IPS-18a (cell line): ENCODE data around the gene SKIC8.

ENCODE experiments used
- H3K27ac ChIP-seq: one replicate; pipeline ENCODE4 v1.5.1; 2013; ENCODE audit warnings: low read length
- H3K27me3 ChIP-seq: one replicate; pipeline ENCODE4 v1.6.1; 2013; ENCODE audit warnings: mild to moderate bottlenecking, low read length; ENCODE audit not compliant: control insufficient read depth, insufficient read depth
- H3K36me3 ChIP-seq: one replicate; pipeline ENCODE4 v1.6.1; 2013; ENCODE audit warnings: low read depth, low read length; ENCODE audit not compliant: control insufficient read depth
- H3K4me1 ChIP-seq: one replicate; pipeline ENCODE4 v1.6.1; 2013; ENCODE audit warnings: low read depth, low read length; ENCODE audit not compliant: control insufficient read depth
- H3K4me3 ChIP-seq: one replicate; pipeline ENCODE4 v1.5.1; 2013; ENCODE audit warnings: low read length
- H3K9ac ChIP-seq: one replicate; pipeline ENCODE4 v1.6.1; 2013; ENCODE audit warnings: mild to moderate bottlenecking, low read length, moderate library complexity
- H3K9me3 ChIP-seq: one replicate; pipeline ENCODE4 v1.6.1; 2013; ENCODE audit warnings: low read depth, low read length; ENCODE audit not compliant: control insufficient read depth

The SKIC8 gene

DNA sequence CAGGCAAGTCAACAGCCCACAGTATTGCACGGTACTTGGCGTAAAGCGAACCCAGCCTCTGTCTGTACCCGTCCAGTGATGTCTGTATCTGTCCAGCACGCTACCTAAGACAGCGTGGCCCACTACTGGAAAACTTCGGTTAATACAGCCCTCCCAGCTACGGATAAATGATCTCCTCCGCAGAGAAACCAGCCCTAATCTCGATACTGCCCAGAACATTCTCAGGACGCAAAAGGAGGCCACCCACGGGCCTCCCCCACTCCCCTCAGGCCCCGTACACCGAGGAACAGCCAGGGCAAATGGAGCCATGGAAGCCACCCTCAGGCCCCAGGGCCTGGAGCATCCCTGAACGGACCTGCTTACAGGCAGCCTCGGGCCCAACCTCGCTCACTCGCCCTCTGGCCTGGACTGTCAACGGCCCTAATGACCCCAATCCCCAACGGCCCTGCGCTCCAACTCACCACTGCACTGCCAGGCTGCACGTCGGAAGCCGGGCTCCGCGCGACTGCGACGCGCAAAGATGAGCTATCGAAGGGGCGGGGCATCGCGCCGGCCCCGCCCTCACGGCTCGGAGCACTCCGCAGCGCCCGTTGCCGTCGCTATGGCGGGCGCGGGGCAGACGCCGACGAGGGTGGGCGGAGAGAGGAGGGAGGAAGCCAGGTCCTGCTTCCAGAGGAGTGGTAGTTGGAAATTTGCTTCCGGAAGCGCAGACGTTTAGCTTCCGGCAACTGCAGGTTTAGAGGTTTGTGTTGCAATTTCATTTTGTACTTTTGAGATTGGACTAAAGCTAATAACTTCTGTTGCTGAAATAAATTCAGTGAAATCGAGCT, at the start of gene SKIC8:
Gene SKIC8 (minus strand): TSS at position 509 of the 830 bp plus-strand sequence. CDS start 3,923 bp downstream, outside the sequence.
- H3K9me3 ChIP-seq = no peaks in the 10 kb centered on the region
- H3K27me3 ChIP-seq = peaks cover 23% of the 10 kb centered on the region
- peak within 1 kb of the TSS; percentile 97 for H3K4me3 ChIP-seq
- H3K4me1 ChIP-seq = peaks cover 4% of the 10 kb centered on the region
- H3K27ac ChIP-seq = peak within 1 kb of the TSS; percentile 25
- H3K9ac ChIP-seq = peak within 1 kb of the TSS; percentile 82
- no peaks in the 10 kb centered on the region for H3K36me3 ChIP-seq

DNA sequence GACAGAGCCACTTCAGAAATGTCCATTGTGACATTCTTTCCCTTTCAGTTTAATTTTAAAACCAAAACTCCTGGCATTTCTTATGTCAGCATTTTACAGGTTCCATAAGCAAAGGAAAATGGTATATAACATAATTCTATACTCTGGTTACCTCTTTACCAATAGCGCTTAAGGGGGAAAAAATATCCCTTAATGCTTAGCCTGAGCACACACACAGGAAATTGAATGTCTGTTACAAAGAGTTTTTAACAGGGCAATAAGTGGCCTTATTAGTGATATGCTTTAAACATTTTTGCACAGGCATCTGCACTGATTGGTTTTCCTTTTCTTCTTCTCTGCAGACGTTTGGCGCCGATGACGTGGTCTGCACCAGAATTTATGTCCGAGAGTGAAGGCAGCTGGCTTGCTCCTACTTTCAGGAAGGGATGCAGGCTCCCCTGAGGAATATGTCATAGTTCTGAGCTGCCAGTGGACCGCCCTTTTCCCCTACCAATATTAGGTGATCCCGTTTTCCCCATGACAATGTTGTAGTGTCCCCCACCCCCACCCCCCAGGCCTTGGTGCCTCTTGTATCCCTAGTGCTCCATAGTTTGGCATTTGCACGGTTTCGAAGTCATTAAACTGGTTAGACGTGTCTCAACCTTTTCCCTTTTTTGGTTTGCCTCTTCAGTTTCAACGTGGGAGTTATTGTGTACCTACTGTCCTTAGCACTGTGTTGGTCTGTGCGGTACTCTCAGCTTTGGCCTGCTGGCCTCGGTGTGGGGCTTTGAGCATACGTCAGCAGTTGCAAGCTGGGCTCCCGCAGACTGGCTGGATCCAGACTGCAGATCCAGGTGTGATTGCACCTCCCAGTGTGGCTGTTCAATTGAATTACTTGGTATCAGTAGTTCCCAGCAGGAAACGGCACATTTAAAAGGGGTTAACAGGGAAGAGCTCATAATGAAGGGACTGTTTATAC, 48.5 kb upstream of the SKIC8 start:
- no peaks in the 10 kb centered on the region for H3K4me1 ChIP-seq
- H3K4me3 ChIP-seq = no peak overlapping the region
- no peak overlapping the region for H3K27ac ChIP-seq
- H3K9me3 ChIP-seq = no peaks in the 10 kb centered on the region
- peaks cover 32% of the 10 kb centered on the region for H3K36me3 ChIP-seq
- H3K27me3 ChIP-seq = no peaks in the 10 kb centered on the region
- H3K9ac ChIP-seq = no peak overlapping the region

DNA sequence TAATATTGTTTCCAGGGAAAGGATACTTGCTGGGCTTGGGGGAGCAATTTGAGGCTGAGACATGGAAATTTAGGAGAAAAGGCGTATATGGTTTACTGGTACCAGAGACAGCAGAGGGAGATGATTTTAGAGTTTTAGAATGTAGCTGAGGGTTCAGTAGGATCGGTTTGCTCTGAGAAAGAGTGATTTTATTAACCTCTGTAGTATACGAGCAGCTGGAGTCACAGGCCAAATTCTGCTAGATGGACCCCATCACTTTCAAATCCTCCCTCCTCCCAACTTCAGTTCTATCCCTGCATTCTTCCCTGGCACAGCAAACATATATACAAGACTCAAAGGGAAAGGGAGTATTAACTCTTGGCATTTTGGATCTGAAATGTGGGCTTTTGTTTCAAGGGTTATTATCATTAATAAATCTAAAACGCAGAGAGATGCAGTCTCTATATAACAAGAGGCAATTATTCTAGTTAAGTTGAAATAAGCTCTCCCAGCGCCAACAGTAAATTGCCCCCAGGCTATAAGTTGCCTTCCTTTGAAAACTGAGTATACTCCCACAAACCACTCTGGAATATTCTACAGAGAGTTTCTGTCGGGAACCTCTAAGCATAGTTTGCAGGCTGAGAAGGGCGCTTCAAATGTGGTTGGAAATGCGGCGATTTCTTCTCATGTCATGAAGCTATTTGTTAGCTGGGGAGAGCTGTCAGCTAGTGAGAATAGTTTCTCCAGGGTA, 46.2 kb upstream of the SKIC8 start:
- Histone ChIP-seq H3K9me3 (no peaks in the 10 kb centered on the region), H3K9ac (no peak overlapping the region), H3K4me3 (no peak overlapping the region), H3K27ac (no peak overlapping the region), H3K36me3 (peaks cover 32% of the 10 kb centered on the region), H3K4me1 (peaks cover 10% of the 10 kb centered on the region), H3K27me3 (peaks cover 20% of the 10 kb centered on the region)

DNA sequence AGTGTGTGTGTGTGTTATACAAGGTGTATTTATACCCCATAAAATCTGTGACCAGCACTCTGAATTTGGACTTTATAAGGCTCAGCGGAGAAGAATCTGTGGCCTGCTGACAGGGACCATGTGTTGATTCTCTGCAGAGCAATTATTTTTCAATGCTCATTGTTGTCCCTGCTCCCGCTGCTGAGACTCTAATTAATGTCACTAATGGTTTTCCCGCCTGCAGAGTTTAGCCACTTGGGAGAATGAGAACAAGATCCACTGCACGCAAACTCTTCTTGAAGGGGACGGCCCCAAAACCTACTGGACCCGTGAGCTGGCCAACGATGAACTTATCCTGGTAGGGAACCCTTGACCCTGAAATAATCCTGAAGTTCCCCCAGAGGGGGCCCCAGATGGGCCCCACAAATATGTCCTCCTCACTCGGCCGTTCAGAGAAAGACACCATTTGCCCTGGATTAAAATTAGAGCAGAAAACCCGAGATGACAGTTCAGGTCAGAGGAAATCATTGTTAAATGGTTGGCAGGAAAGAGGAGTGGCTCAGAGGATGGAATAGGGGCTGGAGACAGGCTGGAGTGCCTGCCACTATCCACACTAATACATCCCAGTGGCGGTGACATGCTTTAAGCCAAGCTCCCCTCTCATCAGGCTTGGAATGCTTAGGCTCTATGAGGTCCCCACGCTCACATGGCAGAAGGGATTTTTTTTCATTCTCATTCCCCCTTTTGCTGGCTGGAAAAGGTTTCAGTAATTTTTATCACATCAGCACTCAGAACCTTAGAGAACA, 44.1 kb upstream of the SKIC8 start:
- Histone ChIP-seq H3K27me3 (peaks cover 37% of the 10 kb centered on the region), H3K36me3 (peaks cover 32% of the 10 kb centered on the region), H3K9ac (no peak overlapping the region), H3K27ac (no peak overlapping the region), H3K4me3 (no peak overlapping the region), H3K9me3 (no peaks in the 10 kb centered on the region), H3K4me1 (peaks cover 15% of the 10 kb centered on the region)

DNA sequence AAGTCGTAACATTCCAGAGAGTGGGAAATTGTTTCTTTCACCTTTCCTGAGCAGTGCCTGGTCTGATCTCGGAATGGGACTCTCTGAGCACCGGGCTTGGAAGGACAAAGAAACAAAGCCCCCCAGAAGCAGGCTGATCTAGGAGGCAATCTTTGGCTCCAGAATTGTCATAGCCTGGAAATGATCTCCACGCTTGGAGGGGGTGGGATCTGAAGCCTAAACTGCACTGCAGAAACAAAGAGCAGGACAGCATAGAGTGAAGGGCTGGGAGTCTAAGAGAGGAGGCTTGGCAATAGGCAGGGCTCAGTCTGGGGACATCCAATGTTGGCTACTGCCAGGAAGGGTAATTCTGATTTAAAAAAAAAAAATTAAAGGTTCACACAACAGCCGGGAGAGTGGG, 42.6 kb upstream of the SKIC8 start:
- Histone ChIP-seq H3K4me3 (peak overlapping the region; percentile 56), H3K27ac (no peak overlapping the region), H3K4me1 (peaks cover 15% of the 10 kb centered on the region), H3K9ac (peak overlapping the region; percentile 62), H3K36me3 (peaks cover 29% of the 10 kb centered on the region), H3K27me3 (peaks cover 42% of the 10 kb centered on the region), H3K9me3 (no peaks in the 10 kb centered on the region)

DNA sequence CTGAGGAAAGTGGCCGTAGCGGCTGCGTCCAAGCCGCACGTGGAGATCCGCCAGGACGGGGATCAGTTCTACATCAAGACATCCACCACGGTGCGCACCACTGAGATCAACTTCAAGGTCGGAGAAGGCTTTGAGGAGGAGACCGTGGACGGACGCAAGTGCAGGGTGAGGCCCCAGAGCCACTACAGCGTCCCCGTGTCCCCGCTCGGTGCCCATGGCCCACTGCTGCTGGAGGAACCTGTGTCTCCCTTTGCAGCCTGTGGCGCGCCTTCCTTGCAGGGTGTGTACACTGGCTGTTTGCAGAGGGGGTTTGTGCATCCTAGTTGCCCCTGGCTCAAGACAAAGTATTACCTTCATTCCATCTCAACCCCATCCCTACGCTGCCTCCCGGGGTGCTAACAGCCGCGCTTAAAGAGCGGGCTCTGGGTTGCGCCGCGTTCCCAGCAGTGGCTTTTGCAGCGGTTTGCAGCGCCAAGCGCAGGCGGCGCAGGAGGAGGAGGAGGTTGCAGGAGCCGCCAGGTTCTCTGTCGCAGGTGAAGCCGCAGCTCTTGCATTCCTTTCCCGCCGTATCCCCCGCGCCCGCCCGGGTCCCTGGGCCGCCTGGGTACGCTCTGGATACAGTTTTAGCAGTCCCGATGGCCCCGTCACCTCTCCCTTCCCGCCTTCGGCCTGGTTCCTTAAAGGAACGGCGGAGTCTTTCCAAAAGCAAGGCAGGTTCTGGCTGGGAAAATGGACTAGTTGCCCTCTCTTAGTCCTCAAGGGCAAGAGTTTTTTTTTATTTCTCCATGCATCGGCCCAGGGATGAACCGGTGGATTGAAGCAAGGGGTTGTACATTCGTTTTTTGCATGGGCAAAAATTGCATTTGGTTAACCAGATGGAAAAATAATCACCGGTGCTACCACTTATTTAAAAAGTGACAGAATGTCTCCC, 41.9 kb upstream of the SKIC8 start:
- H3K27me3 ChIP-seq = peaks cover 42% of the 10 kb centered on the region
- peak overlapping the region; percentile 56 for H3K4me3 ChIP-seq
- no peak overlapping the region for H3K27ac ChIP-seq
- H3K9me3 ChIP-seq = no peaks in the 10 kb centered on the region
- peaks cover 24% of the 10 kb centered on the region for H3K36me3 ChIP-seq
- peak overlapping the region; percentile 62 for H3K9ac ChIP-seq
- H3K4me1 ChIP-seq = peaks cover 15% of the 10 kb centered on the region

DNA sequence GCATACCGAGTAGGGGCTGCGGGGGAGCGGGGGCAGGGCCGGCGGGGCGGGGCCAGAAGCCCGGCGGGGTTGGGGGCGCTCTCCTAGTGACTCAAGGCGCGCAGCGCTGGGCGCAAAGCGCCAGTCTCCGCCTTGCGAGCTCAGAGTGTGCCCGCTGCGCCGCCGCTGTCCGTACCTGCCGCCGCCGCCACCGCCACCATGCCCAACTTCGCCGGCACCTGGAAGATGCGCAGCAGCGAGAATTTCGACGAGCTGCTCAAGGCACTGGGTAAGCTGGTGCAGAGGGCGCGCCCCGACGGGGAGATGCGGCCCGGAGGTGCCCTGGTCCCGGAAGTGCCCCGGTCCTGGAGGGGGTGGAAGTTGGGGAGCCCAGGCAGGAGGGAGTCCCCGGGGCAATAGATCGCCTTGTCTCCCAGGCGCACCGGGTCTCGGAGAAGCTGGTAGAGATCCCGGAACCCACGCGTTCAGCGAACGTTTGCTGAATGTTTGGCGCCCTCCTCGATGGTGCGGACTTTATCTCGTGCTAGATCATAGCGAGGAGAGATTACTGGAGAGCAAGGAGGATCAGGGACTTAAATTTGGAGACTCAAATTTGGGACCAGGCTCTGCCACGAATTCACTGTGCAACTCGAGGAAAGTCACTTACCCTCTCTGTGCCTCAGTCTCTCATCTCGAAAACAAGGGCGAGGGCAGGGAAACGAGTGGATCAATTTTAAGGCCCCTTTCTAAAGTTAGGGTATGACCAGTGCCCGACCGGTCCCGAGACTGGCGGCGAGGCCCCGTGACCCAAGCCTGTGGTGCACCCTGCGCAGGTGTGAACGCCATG, 41.0 kb upstream of the SKIC8 start, which contains the start of gene CRABP1:
Gene CRABP1 (plus strand): TSS at position 123 of the 826 bp plus-strand sequence. CDS start 76 bp downstream, at position 199.
- peaks cover 42% of the 10 kb centered on the region for H3K27me3 ChIP-seq
- peak within 1 kb of the TSS; percentile 56 for H3K4me3 ChIP-seq
- no peak within 1 kb of the TSS for H3K27ac ChIP-seq
- H3K36me3 ChIP-seq = peaks cover 15% of the 10 kb centered on the region
- H3K9me3 ChIP-seq = no peaks in the 10 kb centered on the region
- peaks cover 15% of the 10 kb centered on the region for H3K4me1 ChIP-seq
- H3K9ac ChIP-seq = peak within 1 kb of the TSS; percentile 49

DNA sequence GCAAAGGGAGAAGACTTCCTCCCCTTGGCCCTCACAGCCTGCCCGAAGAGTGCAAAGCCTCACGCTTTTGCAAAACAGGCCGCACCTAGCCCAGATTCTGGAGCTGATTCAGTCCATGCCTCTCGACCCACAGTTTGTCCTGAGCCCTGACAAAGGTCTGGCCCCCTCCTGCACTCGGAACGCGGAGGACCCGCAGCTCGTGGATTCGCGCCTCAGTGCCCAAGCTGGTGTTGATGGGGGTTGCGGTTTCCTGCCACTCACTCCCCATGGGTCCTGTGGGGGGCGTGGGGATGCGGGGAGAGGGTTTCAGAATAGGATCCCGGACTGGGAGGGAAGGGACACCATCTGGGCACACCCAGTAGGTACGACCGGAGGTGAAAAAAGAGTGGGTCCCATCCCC, 40.1 kb upstream of the SKIC8 start:
- H3K27me3 ChIP-seq = peaks cover 42% of the 10 kb centered on the region
- no peak overlapping the region for H3K27ac ChIP-seq
- H3K4me1 ChIP-seq = peaks cover 15% of the 10 kb centered on the region
- no peaks in the 10 kb centered on the region for H3K9me3 ChIP-seq
- peaks cover 8% of the 10 kb centered on the region for H3K36me3 ChIP-seq
- H3K4me3 ChIP-seq = peak overlapping the region; percentile 56
- no peak overlapping the region for H3K9ac ChIP-seq

DNA sequence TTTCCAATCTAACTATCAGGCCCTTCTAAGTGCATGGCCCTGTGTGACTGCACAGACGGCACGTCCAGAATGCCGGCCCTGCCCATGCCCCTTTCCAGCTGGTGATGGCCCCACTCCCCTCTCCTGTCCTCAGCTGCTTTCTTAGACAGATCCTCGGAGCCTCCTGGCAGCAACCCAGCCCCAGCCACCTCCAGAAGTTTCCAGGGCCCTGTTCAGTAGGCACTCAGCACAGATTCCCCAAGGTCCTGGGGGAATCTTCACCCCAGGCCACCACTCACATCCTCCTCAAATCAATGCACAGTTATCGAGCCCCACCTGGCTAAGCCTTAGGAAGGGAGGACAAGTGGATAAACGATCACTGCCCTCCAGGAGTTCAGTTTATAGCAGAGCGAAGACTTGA, 39.4 kb upstream of the SKIC8 start:
- no peak overlapping the region for H3K4me3 ChIP-seq
- peaks cover 15% of the 10 kb centered on the region for H3K4me1 ChIP-seq
- H3K9ac ChIP-seq = no peak overlapping the region
- no peaks in the 10 kb centered on the region for H3K9me3 ChIP-seq
- peaks cover 42% of the 10 kb centered on the region for H3K27me3 ChIP-seq
- H3K27ac ChIP-seq = no peak overlapping the region
- peaks cover 8% of the 10 kb centered on the region for H3K36me3 ChIP-seq
